ENCODE measurements around the gene S1PR4.

Gene S1PR4

DNA sequence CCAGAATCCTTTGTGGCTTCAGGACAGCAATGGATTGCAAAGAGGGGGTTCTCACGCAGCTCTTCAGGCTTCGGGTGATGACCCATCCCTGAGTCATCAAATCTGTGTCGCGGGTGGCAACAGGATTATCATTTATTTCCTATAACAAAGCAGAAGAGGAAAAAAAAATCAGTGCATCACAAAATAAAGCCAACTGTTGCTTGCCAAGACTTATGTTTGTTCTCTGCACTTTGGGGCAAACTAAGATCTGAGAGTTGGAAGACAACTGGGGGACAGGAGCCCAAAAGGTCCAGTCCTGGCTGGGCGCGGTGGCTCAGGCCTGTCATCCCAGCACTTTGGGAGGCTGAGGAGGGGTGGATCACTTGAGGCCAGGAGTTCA is 36.3 kb upstream of the S1PR4 start:
- Histone ChIP-seq H3K9me3 (ENCODE audit: control insufficient read depth, insufficient read depth, low read depth, low read length) (no peaks in the 10 kb centered on the region), H3K4me1 (ENCODE audit: control insufficient read depth, insufficient read depth, low read length) (no peaks in the 10 kb centered on the region), H3K36me3 (ENCODE audit: control insufficient read depth, insufficient read depth, low read length) (no peaks in the 10 kb centered on the region), H3K27me3 (ENCODE audit: control insufficient read depth, insufficient read depth, low read length) (no peaks in the 10 kb centered on the region), H3K9ac (ENCODE audit: low read length) (no peak overlapping the region), H3K4me3 (ENCODE audit: low read depth, low read length) (no peak overlapping the region), H3K27ac (ENCODE audit: low read depth, low read length) (no peak overlapping the region)

DNA sequence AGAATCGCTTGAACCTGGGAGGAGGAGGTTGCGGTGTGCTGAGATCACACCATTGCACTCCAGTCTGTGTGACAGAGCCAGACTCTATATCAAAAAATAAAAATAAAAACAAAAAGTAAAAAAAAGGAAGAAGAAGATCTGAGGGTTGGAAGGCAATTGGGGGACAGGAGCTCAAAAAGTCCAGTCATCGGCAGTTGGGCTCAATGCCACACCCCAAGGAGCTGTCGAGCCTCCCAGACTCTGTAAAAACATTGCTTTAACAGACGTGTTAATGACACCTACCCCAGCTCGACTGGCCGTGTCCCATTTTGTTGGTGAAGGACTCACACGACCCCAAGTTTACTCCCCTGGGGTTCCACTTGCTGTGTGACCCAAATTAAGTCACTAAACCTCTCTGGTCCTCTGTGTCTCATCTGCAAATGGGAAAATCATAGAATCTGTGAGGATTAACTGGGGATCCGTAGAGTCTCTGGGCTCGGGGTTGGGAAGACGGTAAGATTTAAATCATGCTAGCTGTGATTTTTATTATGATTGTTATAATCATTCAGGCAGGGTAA is 35.7 kb upstream of the S1PR4 start:
- H3K9me3 ChIP-seq (ENCODE audit: control insufficient read depth, insufficient read depth, low read depth, low read length): no peaks in the 10 kb centered on the region
- no peak overlapping the region for H3K4me3 ChIP-seq (ENCODE audit: low read depth, low read length)
- H3K4me1 ChIP-seq (ENCODE audit: control insufficient read depth, insufficient read depth, low read length): no peaks in the 10 kb centered on the region
- no peaks in the 10 kb centered on the region for H3K27me3 ChIP-seq (ENCODE audit: control insufficient read depth, insufficient read depth, low read length)
- H3K27ac ChIP-seq (ENCODE audit: low read depth, low read length): no peak overlapping the region
- H3K9ac ChIP-seq (ENCODE audit: low read length): no peak overlapping the region
- no peaks in the 10 kb centered on the region for H3K36me3 ChIP-seq (ENCODE audit: control insufficient read depth, insufficient read depth, low read length)

GRCh38 chr19:3145909-3146676 is 32.5 kb upstream of the S1PR4 start:
- H3K27ac ChIP-seq (ENCODE audit: low read depth, low read length): no peak overlapping the region
- peaks cover 6% of the 10 kb centered on the region; the same call in 1 of the 2 replicates for H3K27me3 ChIP-seq (ENCODE audit: control insufficient read depth, insufficient read depth, low read length)
- H3K4me1 ChIP-seq (ENCODE audit: control insufficient read depth, insufficient read depth, low read length): no peaks in the 10 kb centered on the region
- H3K4me3 ChIP-seq (ENCODE audit: low read depth, low read length): no peak overlapping the region
- H3K9ac ChIP-seq (ENCODE audit: low read length): no peak overlapping the region
- no peaks in the 10 kb centered on the region for H3K36me3 ChIP-seq (ENCODE audit: control insufficient read depth, insufficient read depth, low read length)
- H3K9me3 ChIP-seq (ENCODE audit: control insufficient read depth, insufficient read depth, low read depth, low read length): no peaks in the 10 kb centered on the region

DNA sequence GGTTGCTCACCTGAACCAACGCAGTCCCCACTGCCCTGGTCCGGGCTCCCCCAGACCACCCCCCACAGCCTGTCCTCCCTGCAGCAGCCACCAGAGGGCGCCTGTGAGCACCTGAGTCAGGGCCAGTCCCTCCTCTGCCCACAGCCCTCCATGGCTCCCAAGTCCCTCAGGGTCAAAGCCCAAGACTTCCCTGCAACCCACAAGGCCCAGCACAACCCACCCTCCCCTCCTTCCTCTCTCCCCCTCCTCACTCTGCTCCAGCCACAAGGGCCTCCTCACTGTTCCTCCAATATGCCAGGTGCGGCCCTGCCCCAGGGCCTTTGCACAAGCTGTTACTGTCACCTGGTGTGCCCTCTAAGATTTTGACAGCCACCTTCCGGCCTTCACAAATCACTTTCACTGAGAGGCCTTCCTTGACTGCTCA is 31.9 kb upstream of the S1PR4 start:
- Histone ChIP-seq H3K4me1 (ENCODE audit: control insufficient read depth, insufficient read depth, low read length) (no peaks in the 10 kb centered on the region), H3K36me3 (ENCODE audit: control insufficient read depth, insufficient read depth, low read length) (no peaks in the 10 kb centered on the region), H3K27ac (ENCODE audit: low read depth, low read length) (no peak overlapping the region), H3K27me3 (ENCODE audit: control insufficient read depth, insufficient read depth, low read length) (peaks cover 6% of the 10 kb centered on the region; the same call in 1 of the 2 replicates), H3K9ac (ENCODE audit: low read length) (no peak overlapping the region), H3K4me3 (ENCODE audit: low read depth, low read length) (no peak overlapping the region), H3K9me3 (ENCODE audit: control insufficient read depth, insufficient read depth, low read depth, low read length) (no peaks in the 10 kb centered on the region)

- Histone ChIP-seq H3K9me3 (ENCODE audit: control insufficient read depth, insufficient read depth, low read depth, low read length) (no peaks in the 10 kb centered on the region), H3K4me3 (ENCODE audit: low read depth, low read length) (no peak overlapping the region), H3K36me3 (ENCODE audit: control insufficient read depth, insufficient read depth, low read length) (no peaks in the 10 kb centered on the region), H3K9ac (ENCODE audit: low read length) (no peak overlapping the region), H3K27me3 (ENCODE audit: control insufficient read depth, insufficient read depth, low read length) (peaks cover 6% of the 10 kb centered on the region; the same call in 1 of the 2 replicates), H3K27ac (ENCODE audit: low read depth, low read length) (no peak overlapping the region), H3K4me1 (ENCODE audit: control insufficient read depth, insufficient read depth, low read length) (no peaks in the 10 kb centered on the region)
These were observed 30.1 kb upstream of the S1PR4 start for GRCh38 chr19:3148503-3148902.

DNA sequence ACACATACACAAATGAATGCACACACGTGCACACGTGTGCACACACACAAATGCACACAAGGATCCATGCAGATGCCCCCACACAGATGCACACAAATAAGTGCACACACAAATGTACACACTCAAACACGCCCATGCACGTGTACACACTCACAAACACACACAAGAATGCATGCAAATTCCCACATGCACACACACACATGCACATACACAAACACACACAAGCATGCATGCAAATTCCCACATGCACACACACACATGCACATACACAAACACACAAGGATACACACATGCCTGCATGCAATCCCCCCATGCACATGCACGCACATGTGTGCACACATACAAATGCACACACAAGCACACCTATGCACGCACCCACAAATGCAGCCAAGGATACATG is 29.5 kb upstream of the S1PR4 start:
- Histone ChIP-seq H3K36me3 (ENCODE audit: control insufficient read depth, insufficient read depth, low read length) (no peaks in the 10 kb centered on the region), H3K9me3 (ENCODE audit: control insufficient read depth, insufficient read depth, low read depth, low read length) (no peaks in the 10 kb centered on the region), H3K27ac (ENCODE audit: low read depth, low read length) (no peak overlapping the region), H3K9ac (ENCODE audit: low read length) (no peak overlapping the region), H3K27me3 (ENCODE audit: control insufficient read depth, insufficient read depth, low read length) (peaks cover 6% of the 10 kb centered on the region; the same call in 1 of the 2 replicates), H3K4me3 (ENCODE audit: low read depth, low read length) (no peak overlapping the region), H3K4me1 (ENCODE audit: control insufficient read depth, insufficient read depth, low read length) (no peaks in the 10 kb centered on the region)

- Histone ChIP-seq H3K9me3 (ENCODE audit: control insufficient read depth, insufficient read depth, low read depth, low read length) (no peaks in the 10 kb centered on the region), H3K36me3 (ENCODE audit: control insufficient read depth, insufficient read depth, low read length) (no peaks in the 10 kb centered on the region), H3K9ac (ENCODE audit: low read length) (no peak overlapping the region), H3K27ac (ENCODE audit: low read depth, low read length) (no peak overlapping the region), H3K27me3 (ENCODE audit: control insufficient read depth, insufficient read depth, low read length) (peaks cover 6% of the 10 kb centered on the region; the same call in 1 of the 2 replicates), H3K4me1 (ENCODE audit: control insufficient read depth, insufficient read depth, low read length) (peaks cover 1% of the 10 kb centered on the region; the same call in 1 of the 2 replicates), H3K4me3 (ENCODE audit: low read depth, low read length) (no peak overlapping the region)
These were observed 28.8 kb upstream of the S1PR4 start for GRCh38 chr19:3149526-3150505.

DNA sequence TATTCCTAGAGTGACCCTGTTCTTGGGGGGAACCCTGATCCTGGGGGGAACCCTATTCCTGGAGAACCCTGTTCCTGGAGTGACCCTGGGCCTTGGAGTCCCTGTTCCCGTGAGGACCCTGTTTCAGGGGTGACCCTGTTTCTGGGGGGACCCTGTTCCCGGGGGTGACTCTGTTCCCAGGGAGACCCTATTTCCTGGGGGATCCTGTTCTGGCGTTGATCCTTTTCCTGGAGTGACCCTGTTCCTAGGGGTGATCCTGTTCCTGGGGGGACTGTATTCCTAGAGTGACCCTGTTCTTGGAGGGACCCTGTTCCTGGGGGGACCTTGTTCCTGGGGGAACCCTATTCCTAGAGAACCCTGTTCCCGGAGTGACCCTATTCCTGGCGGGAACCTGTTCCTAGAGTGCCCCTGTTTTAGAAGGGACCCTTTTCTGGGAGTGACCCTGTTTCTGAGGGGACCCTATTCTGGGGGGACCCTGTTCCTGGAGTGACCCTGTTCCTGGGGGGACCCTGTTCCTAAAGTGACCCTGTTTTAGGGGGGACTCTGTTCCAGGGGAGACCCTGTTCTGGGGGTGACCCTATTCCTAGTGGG is 27.7 kb upstream of the S1PR4 start:
- H3K4me3 ChIP-seq (ENCODE audit: low read depth, low read length): no peak overlapping the region

DNA sequence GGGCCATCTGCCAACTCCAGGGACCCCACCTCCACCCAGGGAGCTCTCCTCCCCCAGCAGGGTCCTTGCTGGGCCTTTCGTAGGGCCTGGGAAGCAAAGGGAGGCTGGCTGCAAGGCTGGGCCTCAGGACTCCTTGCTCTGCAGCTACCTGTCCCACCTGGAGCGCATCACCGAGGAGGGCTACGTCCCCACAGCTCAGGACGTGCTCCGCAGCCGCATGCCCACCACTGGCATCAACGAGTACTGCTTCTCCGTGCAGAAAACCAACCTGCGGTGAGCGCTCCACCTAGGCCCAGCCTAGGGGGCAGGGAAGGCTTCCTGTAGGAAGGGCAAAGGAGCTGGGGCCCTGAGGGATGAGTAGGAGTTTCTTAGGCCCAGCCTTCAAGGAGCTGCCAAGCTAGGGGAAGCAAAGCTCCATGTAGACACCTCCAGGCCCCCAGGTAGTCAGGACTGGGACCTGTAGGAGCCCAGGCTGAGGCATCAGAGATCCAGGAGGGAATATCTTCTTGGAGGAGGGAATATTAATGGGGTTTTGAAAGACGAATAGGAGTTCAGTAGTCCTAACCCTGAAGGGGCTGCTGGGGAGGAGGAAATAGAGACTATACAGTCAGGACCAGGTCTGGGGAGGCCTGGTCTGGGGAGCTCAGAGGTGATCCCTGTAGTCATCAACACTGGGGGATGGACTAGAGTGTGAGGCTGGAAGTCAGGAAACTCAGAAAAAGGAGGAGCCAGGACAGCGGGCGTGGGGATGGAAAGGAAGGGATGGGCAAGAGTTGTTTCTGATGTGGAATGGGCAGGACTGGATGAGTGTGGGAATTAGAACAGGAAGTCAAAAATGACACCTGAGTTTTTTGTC is 26.8 kb upstream of the S1PR4 start:
- Histone ChIP-seq H3K4me1 (ENCODE audit: control insufficient read depth, insufficient read depth, low read length) (peaks cover 4% of the 10 kb centered on the region; the same call in 1 of the 2 replicates), H3K27me3 (ENCODE audit: control insufficient read depth, insufficient read depth, low read length) (peaks cover 6% of the 10 kb centered on the region; the same call in 1 of the 2 replicates), H3K36me3 (ENCODE audit: control insufficient read depth, insufficient read depth, low read length) (no peaks in the 10 kb centered on the region), H3K27ac (ENCODE audit: low read depth, low read length) (no peak overlapping the region), H3K4me3 (ENCODE audit: low read depth, low read length) (no peak overlapping the region), H3K9ac (ENCODE audit: low read length) (no peak overlapping the region), H3K9me3 (ENCODE audit: control insufficient read depth, insufficient read depth, low read depth, low read length) (no peaks in the 10 kb centered on the region)

More for the DNA sequence above, 27.7 kb upstream of the S1PR4 start:
- Histone ChIP-seq H3K27ac (ENCODE audit: low read depth, low read length) (no peak overlapping the region), H3K4me1 (ENCODE audit: control insufficient read depth, insufficient read depth, low read length) (peaks cover 4% of the 10 kb centered on the region; the same call in 1 of the 2 replicates), H3K36me3 (ENCODE audit: control insufficient read depth, insufficient read depth, low read length) (no peaks in the 10 kb centered on the region), H3K9ac (ENCODE audit: low read length) (no peak overlapping the region), H3K9me3 (ENCODE audit: control insufficient read depth, insufficient read depth, low read depth, low read length) (no peaks in the 10 kb centered on the region), H3K27me3 (ENCODE audit: control insufficient read depth, insufficient read depth, low read length) (peaks cover 6% of the 10 kb centered on the region; the same call in 1 of the 2 replicates)

DNA sequence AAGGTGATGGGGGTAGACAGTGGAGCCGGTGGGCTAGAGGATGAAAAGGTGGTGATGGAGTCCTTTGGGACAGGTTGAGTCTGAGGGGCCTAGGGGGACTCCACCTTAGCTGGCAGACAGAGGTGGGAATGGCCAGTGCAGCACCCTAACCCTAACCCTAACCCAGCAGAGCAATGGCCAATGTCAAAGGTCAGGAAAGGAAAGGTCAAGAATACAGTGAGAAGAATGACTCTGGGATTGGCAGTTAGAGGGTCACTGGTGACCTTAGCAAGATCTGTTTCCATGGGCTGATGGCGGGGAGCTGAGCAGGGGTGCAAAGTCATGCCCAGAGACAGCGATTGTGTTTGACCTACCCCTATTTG is 26.2 kb upstream of the S1PR4 start:
- H3K4me3 ChIP-seq (ENCODE audit: low read depth, low read length): no peak overlapping the region
- peaks cover 8% of the 10 kb centered on the region; the same call in 1 of the 2 replicates for H3K27me3 ChIP-seq (ENCODE audit: control insufficient read depth, insufficient read depth, low read length)
- no peaks in the 10 kb centered on the region for H3K9me3 ChIP-seq (ENCODE audit: control insufficient read depth, insufficient read depth, low read depth, low read length)
- H3K36me3 ChIP-seq (ENCODE audit: control insufficient read depth, insufficient read depth, low read length): no peaks in the 10 kb centered on the region
- no peak overlapping the region for H3K27ac ChIP-seq (ENCODE audit: low read depth, low read length)
- H3K4me1 ChIP-seq (ENCODE audit: control insufficient read depth, insufficient read depth, low read length): peaks cover 4% of the 10 kb centered on the region; the same call in 1 of the 2 replicates
- no peak overlapping the region for H3K9ac ChIP-seq (ENCODE audit: low read length)
